GM19452 (cell line): Measurements from ENCODE around the gene ALG14.
A peak's percentile ranks its signal among the peaks of the same experiment; 100 is the strongest.

Source experiments
- ATAC-seq: cut with Tn5 transposase; IDR thresholded peaks from one replicate; pipeline ENCODE4 v1.9.1; 2021; ENCODE audit not compliant: unreplicated experiment

Gene ALG14

GRCh38 chr1:94986783-94987182 lies 86.0 kb downstream of the ALG14 start:
- ATAC-seq: no peak

- no peak for ATAC-seq
These were observed 89.5 kb downstream of the ALG14 start for GRCh38 chr1:94983171-94983739.

GRCh38 chr1:94982398-94982797 lies 90.4 kb downstream of the ALG14 start:
- ATAC-seq: no peak

DNA sequence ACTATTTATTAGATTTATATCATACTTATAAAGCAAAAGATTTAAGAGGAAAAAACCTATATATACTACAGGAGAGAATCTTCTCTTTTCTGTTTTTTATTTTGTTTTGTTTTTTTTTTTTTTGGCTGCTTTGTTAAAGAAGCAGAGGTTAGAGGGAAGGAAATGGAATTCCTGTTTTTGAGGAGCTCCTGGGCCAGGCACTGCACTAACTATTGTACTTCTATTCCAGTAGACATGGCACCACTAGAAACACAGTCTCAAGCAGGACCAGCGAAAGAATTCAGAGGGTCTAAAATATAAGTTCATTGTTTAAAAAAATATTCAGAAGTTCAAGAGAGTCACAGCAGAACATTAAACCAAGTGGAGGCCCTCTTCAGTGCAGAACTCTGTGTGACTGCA lies 91.2 kb downstream of the ALG14 start:
- ATAC-seq: no peak

- no peak for ATAC-seq
These were observed 91.9 kb downstream of the ALG14 start for GRCh38 chr1:94980582-94981574.

DNA sequence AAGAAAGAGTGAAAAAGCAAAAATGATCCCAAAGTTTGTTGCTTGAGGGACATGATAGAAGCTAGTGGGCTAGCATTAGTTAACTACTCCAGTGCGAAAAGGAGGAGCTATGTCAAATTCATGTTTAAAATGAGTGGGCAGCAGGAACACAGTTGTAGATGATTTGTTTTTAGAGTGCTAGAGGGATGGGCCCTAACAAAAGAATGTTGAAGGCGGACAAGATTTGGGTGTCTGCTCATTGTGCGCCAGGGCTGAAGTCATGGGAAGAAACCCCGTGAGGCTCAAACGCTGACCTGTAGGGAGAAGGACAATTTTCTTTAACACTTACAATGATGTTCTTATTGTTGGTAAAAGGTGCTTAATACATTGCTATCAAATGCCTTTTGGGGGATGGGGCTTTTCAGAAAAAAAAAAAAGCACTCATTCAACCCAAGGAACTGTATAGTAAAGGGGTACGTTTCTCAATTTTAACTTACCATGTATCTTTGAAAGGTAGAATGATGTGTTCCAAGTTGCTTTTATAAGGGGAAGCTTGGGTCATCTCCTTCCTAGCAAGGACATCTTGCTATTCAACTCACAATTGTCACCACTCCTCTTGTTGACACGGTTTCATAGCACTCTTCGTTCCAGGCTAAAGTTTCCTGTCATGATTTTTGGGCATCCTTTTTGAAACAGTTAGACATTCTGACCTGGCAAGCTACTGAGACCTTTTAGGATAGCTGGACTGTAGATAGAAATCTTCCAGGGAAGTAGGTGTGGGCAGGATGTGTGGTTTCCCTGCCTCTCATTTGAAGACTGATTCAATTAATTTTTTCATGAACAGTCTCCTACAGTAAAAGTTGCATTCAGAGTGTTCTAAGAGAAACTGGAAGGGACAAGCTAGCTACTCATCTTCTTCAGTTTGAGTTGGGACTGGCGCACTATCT lies 92.8 kb downstream of the ALG14 start:
- no peak for ATAC-seq

GRCh38 chr1:94979131-94979530 lies 93.6 kb downstream of the ALG14 start:
- ATAC-seq: no peak

DNA sequence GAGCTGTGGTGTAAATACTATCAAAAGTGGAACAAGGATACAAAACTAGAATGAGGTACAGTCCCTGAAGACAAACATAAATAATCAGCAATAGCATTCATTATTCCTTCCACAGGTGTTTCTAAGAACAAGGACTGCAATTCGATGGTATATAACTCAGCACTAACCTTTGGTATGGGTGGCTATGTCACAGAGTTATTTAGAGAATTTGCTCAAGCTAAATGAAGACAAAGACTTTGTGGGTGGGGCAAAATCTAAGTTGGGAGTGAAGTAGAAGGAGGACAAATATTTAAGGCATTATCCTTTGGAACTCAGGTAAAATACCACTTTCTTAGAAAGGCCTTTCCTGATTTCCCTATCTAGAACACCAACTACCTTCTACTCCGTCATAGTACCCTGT lies 94.3 kb downstream of the ALG14 start:
- ATAC-seq: no peak

DNA sequence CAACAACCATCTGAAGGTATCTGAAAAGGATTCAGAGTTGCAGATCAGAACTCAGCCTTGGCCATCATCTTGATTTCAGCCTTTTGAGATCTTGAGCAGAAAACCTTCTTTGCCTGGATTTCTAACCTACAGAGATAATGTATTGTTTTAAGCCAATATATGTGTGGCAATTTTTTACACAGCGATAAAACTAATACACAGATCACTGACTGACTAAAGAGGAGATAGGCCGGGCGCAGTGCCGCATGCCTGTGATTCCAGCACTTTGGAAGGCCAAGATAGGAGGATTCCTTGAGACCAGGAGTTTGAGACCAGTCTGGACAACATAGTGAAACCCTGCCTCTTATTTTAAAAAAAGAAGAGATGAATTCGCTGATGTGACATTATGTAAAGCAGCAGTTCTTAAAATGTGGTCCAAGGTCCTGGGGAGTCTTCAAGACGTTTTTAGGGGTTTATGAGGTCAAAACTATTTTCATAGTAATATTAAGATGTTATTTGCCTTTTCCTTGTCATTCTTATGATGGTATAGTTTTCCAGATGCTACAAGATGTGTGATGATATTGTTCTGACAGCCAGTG lies 95.7 kb downstream of the ALG14 start:
- ATAC-seq: no peak

DNA sequence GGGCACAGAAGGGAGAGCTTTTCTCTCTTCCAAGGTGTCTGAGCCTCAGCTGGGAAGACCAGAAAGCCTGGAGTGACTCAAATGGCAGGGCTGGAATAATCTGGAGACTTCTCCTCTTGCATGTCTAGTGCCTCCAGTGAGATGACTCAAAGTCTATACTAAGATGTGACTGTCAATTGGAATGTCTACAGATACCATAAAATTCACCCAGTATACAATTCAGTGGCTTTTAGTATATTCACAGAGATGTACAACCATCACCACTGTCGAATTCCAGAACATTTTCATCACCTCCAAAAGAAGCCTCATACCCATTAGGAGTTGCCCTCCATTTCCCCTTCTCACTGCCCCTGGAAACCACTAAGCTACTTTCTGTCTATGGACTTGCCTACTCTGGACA lies 97.9 kb downstream of the ALG14 start:
- no peak for ATAC-seq

- no peak for ATAC-seq
These were observed 98.5 kb downstream of the ALG14 start for GRCh38 chr1:94974241-94974640.

DNA sequence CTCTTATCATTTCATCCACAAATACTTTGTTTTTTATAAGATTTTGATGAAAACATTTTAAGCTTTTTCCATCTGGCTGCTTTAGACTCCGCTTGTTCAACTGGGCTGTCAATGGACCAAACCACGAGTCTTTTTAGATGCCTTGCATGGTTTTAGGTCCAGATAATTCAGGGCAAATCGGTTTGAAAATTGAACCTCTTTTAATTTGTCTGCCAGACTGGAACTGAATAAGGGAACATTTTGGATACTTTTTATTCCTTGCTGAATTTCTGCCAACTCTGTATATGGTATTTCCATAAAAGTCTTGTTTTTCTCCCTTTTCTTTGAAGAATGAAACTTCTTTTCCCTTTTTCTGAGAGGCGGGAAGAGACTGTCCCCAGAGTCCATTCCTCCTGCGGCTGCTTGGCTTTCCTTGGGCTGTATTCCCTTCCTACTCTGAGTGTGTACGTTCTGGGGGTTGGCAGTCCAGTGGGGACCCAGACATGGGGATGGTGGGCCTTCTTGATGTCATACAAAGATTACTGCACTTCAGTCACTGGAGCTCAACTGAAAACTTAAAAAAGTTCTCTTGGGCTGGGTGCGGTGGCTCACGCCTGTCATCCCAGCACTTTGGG lies 99.3 kb downstream of the ALG14 start:
- no peak for ATAC-seq

- no peak for ATAC-seq
These were observed 101.2 kb downstream of the ALG14 start for GRCh38 chr1:94971491-94971924.

GRCh38 chr1:94970783-94971182 lies 102.0 kb downstream of the ALG14 start:
- no peak for ATAC-seq

- ATAC-seq: no peak
These were observed 103.6 kb downstream of the ALG14 start for GRCh38 chr1:94969137-94969536.

GRCh38 chr1:94966033-94966432 lies 106.7 kb downstream of the ALG14 start:
- no peak for ATAC-seq

DNA sequence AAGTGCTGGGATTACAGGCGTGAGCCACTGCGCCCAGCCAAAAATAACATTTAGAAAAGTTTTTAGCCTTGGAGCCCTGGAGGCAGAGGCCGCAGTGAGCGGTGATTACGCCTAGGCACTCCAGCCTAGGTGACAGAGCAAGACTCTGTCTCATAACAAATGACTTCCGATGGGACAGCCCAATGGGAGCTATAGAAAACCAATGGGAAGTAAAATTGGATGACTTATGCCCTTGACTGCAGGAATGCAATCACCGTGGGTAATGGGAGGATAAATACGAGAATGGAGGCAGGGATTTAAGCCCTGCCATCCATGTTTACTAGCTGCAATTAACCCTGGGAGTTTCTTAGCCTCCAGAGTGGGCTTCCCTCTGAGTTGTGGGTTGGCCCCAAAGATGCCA lies 108.9 kb downstream of the ALG14 start:
- ATAC-seq: no peak

DNA sequence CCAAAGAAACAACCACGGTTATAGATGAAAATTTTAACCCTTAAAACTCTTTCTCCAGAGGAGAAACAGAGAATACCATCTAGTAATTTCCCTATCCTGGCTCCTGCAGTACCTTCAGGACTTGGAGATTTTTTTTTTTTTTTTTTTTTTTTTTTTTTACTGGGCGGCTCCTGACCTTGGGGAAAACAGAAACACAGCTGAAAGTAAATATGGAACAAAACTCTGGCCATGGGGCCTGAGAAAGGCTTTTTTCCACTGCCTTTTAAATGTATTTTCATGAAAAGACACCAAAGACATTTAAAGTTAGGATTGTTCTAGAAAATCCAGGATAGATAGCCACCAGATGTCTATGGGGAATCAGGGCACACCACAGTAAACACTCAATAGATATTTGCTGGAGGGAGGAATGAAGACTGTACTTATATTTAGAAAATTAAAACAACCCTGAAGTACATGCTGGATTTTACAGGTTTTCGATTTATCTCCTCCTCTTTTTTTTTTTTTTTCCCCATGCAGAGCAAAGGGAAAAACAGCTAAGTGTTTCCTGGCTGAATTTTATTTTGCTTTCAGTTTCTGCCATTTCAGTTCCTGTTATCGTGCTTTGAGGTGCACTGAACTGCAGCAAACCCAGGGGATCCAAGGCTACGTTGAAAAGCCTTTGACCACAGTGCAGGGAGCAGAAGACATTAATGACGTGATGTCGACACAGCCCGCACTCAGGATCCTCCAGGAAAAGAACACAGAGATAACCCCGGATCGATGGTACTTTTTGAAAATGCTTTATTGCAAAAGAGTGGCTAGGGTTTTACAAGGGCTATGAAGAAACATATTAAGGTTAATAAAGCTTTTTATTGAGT lies 110.1 kb downstream of the ALG14 start:
- peak; percentile 98 for ATAC-seq

DNA sequence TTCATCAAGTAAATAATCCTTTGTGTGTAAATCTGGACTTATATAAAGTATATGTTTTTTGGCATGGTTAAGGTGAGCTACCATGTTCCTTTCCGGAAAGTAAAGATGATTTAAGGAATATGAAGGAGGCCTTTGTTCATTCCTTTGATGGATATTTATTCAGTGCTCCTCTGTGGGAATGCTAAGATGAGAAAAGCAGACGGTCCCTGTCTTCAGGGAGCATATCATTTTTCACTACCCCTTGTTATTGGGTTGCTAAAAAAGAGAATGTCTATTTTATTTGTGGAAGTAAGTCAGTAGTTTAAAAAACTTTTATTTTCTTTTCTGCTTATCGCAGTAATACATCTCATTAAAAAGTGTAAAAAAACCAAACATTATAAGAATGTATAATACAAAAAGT lies 110.8 kb downstream of the ALG14 start:
- ATAC-seq: no peak

DNA sequence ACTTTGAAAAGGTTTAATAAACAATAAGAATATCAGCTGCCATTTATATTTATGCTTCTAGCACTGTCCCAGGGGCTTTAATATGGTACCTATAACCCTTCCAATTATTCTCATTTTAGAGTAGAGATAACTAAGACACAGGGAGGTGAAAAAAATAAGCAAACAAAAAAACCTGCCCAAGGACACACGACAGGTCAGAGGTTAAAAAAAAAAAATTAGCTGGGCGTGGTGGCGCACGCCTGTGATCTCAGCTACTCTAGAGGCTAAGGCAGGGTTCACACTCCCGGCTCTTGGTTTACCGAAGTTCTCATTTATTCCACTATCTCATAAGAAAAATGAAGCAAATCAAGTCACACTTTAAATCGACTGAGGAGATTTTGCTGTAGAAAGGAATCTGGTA lies 111.2 kb downstream of the ALG14 start:
- ATAC-seq: no peak
